HG02678 (cell line): ENCODE data around the gene VSIR.

Experiments used
- ATAC-seq: cut with Tn5 transposase; IDR thresholded peaks from one replicate; pipeline ENCODE4 v1.9.1; 2021; ENCODE audit warnings: mild to moderate bottlenecking, moderate library complexity; ENCODE audit not compliant: unreplicated experiment

Gene VSIR

DNA sequence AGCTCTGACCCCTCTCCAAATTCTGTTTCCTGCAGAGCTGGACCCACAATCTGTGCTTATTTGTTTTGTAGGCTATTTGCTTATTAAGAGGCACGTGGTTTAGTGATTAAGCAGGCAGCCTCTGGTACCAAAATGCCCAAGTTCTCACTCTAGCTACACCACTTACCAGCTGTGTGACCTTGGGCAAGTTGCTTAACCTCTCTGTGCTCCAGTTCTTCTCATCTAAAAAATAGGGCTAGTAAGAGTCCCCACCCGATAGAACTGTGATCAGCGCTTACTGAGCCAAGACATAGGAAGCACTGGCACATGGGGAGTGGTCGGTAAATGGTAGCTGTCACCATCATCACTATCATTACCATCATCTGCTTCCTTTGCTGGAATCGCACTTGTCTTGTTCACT lies 74.6 kb downstream of the VSIR start:
- ATAC-seq = no peak

DNA sequence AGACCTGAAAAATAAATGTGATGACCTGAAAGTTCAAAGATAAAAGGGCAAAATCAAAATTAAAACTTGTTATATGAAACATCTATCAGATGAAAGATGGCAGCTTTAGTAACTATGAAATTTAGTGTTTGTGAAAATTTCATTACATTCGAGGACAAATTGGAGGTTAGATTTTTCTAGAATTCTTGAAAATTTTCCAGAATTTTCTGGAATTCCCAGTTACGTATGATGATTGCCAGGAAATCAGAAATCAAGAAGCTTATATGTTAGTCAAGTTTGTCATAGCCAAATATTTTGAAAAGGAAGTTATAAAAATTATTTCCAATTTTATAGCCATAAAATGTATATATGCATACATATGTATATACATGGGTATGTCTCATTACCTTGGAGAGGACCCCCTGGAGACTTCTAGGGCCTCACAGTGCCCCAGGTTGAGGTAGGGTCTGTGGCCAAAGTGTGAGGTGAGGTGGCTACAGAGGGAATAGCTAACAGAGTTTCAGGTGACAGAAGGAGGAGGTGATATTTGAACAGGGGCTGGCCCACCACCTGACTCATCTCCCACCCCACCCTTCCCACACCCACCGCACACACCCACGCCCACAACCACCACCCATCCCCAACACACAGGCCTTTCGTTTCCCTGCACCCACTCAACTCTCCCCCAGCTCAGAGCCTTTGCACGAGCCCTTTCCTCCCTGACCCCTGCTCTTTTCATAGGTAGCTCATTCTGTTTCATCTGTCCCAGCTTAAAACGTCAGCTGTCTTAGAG lies 75.2 kb downstream of the VSIR start:
- no peak for ATAC-seq
